ENCODE measurements around the gene SHH. TPM values are rescaled to one million over a fixed set of nuclear protein-coding genes. Genes with fewer than 3 reads are reported as not detected.

The SHH gene
- total and polyA plus RNA-seq, 2 experiments from 2014 or later: not detected

- Histone ChIP-seq H4K20me1 (replicated peaks; ENCODE audit: insufficient read depth) (no peaks in the 10 kb centered on the region), H3K27me3 (ENCODE audit: insufficient read depth) (peaks cover 23% of the 10 kb centered on the region), H2AFZ (peak overlapping the region; percentile 72; the same call in 1 of the 2 replicates), H3K9me2 (ENCODE audit: insufficient read depth) (no peaks in the 10 kb centered on the region), H3K36me3 (ENCODE audit: insufficient read depth) (no peaks in the 10 kb centered on the region), H3K4me2 (peak overlapping the region; percentile 86), H3K79me2 (replicated peaks; ENCODE audit: insufficient read depth) (no peaks in the 10 kb centered on the region), H3K4me3 (peak overlapping the region; percentile 70), H3F3A (replicated peaks; ENCODE audit: low read depth) (no peaks in the 10 kb centered on the region), H3K27ac (ENCODE audit: low read depth) (no peak overlapping the region), H3K4me1 (ENCODE audit: insufficient read depth) (0 out of 2 replicates have a peak, but pooled peaks cover under 1% of the 10 kb centered on the region)
- Mint-ChIP-seq H3K4me1 (peaks cover 3% of the 10 kb centered on the region), H3K27ac (no peak overlapping the region), H3K36me3 (ENCODE audit: low read depth) (0 out of 3 replicates have a peak, but pooled peaks cover 2% of the 10 kb centered on the region), H3K9me3 (peaks cover 8% of the 10 kb centered on the region; the same call in 2 of the 3 replicates), H3K27me3 (ENCODE audit: insufficient read depth, low read depth, poor library complexity) (peaks cover 35% of the 10 kb centered on the region), H3K4me3 (peak overlapping the region; percentile 67)
- TF ChIP-seq CREB1 (CRISPR knock-in tag; IDR thresholded peaks at IDR 0.05; ENCODE audit: low read depth): no peak
- no peak for TF ChIP-seq JUNB (IDR thresholded peaks at IDR 0.05; ENCODE audit: unreplicated experiment)
- TF ChIP-seq NANOG (IDR thresholded peaks at IDR 0.05; ENCODE audit: borderline replicate concordance): no peak
- TF ChIP-seq ZNF462 (CRISPR knock-in tag; IDR thresholded peaks at IDR 0.05): no peak
- DNase-seq (ENCODE audit: low spot score) (peak; percentile 50), ATAC-seq (peak; percentile 81)
Measured at GRCh38 chr7:155787171-155787851, 25.0 kb downstream of the SHH start.

DNA sequence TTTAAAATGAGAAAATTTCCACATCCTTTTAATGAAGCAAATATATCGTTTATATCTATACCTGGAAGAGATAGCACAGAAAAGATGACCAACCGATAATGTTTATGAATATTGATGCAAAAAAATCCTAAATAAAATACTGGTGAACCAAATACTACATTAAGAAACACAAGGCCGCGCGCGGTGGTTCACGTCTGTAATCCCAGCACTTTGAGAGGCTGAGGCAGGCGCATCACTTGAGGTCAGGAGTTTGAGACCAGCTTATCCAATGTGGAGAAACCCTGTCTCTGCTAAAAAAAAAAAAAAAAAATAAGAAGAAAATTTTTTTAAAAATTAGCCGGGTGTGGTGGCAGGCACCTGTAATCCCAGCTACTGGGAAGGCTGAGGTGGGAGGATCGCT lies 25.8 kb downstream of the SHH start:
- no peaks in the 10 kb centered on the region for H3K9me2 ChIP-seq (ENCODE audit: insufficient read depth)
- peak overlapping the region; percentile 70 for H3K4me3 ChIP-seq
- H4K20me1 ChIP-seq (replicated peaks; ENCODE audit: insufficient read depth): no peaks in the 10 kb centered on the region
- ATAC-seq: no peak
- Mint-ChIP-seq H3K4me1 (peaks cover 11% of the 10 kb centered on the region), H3K9me3 (peaks cover 3% of the 10 kb centered on the region; the same call in 1 of the 3 replicates), H3K4me3 (peak overlapping the region; percentile 67), H3K27ac (no peak overlapping the region), H3K27me3 (ENCODE audit: insufficient read depth, low read depth, poor library complexity) (peaks cover 30% of the 10 kb centered on the region), H3K36me3 (ENCODE audit: low read depth) (peaks cover 3% of the 10 kb centered on the region; the same call in 1 of the 3 replicates)
- no peak for DNase-seq (ENCODE audit: low spot score)
- no peaks in the 10 kb centered on the region for H3K36me3 ChIP-seq (ENCODE audit: insufficient read depth)
- H3K4me2 ChIP-seq: peak overlapping the region; percentile 86; the same call in 1 of the 2 replicates
- H3K27ac ChIP-seq (ENCODE audit: low read depth): no peak overlapping the region
- H3F3A ChIP-seq (replicated peaks; ENCODE audit: low read depth): no peaks in the 10 kb centered on the region
- peaks cover 23% of the 10 kb centered on the region for H3K27me3 ChIP-seq (ENCODE audit: insufficient read depth)
- H3K79me2 ChIP-seq (replicated peaks; ENCODE audit: insufficient read depth): no peaks in the 10 kb centered on the region
- H2AFZ ChIP-seq: no peak overlapping the region
- H3K4me1 ChIP-seq (ENCODE audit: insufficient read depth): peaks cover 7% of the 10 kb centered on the region; the same call in 1 of the 2 replicates
- TF ChIP-seq EZH2phosphoT487 (IDR thresholded peaks at IDR 0.05; ENCODE audit: unreplicated experiment) (no peak), EZH2 (IDR thresholded peaks at IDR 0.05; ENCODE audit: low read depth, unreplicated experiment) (no peak), ZNF331 (CRISPR knock-in tag; IDR thresholded peaks at IDR 0.05; ENCODE audit: low read depth) (no peak), NANOG (IDR thresholded peaks at IDR 0.05; ENCODE audit: borderline replicate concordance) (no peak), POLR2AphosphoS5 (IDR thresholded peaks at IDR 0.05; ENCODE audit: low read depth) (no peak)

Measured in GM23338 (cell line).